HL-60 (cell line): ENCODE results near the gene CLEC2D.

ENCODE experiments used
- GABPA ChIP-seq: IDR thresholded peaks from 2 replicates; pipeline ENCODE4 v1.6.1; 2012; ENCODE audit warnings: low read depth
- POLR2AphosphoS5 ChIP-seq: IDR thresholded peaks from 2 replicates; pipeline ENCODE4 v1.6.1; 2012; ENCODE audit warnings: low read depth
- TF ChIP-seq, protein P1 (sequence below): IDR thresholded peaks from one replicate; pipeline ENCODE4 v1.5.1; 2011; ENCODE audit warnings: low read length, control low read depth, inconsistent platforms; ENCODE audit not compliant: insufficient read depth
- TF ChIP-seq, protein P2 (sequence below): IDR thresholded peaks from 2 replicates; pipeline ENCODE4 v1.6.1; 2012; ENCODE audit warnings: low read depth; ENCODE audit not compliant: insufficient replicate concordance

GRCh38 chr12:9687228-9687627, 17.7 kb downstream of the CLEC2D start:
- TF ChIP-seq, protein P1, sequence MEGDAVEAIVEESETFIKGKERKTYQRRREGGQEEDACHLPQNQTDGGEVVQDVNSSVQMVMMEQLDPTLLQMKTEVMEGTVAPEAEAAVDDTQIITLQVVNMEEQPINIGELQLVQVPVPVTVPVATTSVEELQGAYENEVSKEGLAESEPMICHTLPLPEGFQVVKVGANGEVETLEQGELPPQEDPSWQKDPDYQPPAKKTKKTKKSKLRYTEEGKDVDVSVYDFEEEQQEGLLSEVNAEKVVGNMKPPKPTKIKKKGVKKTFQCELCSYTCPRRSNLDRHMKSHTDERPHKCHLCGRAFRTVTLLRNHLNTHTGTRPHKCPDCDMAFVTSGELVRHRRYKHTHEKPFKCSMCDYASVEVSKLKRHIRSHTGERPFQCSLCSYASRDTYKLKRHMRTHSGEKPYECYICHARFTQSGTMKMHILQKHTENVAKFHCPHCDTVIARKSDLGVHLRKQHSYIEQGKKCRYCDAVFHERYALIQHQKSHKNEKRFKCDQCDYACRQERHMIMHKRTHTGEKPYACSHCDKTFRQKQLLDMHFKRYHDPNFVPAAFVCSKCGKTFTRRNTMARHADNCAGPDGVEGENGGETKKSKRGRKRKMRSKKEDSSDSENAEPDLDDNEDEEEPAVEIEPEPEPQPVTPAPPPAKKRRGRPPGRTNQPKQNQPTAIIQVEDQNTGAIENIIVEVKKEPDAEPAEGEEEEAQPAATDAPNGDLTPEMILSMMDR: no peak
- TF ChIP-seq POLR2AphosphoS5 (no peak), GABPA (no peak)
- TF ChIP-seq, protein P2, sequence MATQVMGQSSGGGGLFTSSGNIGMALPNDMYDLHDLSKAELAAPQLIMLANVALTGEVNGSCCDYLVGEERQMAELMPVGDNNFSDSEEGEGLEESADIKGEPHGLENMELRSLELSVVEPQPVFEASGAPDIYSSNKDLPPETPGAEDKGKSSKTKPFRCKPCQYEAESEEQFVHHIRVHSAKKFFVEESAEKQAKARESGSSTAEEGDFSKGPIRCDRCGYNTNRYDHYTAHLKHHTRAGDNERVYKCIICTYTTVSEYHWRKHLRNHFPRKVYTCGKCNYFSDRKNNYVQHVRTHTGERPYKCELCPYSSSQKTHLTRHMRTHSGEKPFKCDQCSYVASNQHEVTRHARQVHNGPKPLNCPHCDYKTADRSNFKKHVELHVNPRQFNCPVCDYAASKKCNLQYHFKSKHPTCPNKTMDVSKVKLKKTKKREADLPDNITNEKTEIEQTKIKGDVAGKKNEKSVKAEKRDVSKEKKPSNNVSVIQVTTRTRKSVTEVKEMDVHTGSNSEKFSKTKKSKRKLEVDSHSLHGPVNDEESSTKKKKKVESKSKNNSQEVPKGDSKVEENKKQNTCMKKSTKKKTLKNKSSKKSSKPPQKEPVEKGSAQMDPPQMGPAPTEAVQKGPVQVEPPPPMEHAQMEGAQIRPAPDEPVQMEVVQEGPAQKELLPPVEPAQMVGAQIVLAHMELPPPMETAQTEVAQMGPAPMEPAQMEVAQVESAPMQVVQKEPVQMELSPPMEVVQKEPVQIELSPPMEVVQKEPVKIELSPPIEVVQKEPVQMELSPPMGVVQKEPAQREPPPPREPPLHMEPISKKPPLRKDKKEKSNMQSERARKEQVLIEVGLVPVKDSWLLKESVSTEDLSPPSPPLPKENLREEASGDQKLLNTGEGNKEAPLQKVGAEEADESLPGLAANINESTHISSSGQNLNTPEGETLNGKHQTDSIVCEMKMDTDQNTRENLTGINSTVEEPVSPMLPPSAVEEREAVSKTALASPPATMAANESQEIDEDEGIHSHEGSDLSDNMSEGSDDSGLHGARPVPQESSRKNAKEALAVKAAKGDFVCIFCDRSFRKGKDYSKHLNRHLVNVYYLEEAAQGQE: no peak
